Jurkat, Clone E6-1 (cell line): Measurements from ENCODE around the gene CATSPER3.

Experiments
- DNase-seq: peaks from one replicate; pipeline ENCODE4 v3.0.0-alpha.2; 2011; ENCODE audit warnings: low read depth, low spot score
- H3K4me3 ChIP-seq: 2 replicates; pipeline ENCODE4 v1.5.1; 2011; ENCODE audit warnings: mild to moderate bottlenecking, low read length, control low read depth, moderate library complexity

The CATSPER3 gene

DNA sequence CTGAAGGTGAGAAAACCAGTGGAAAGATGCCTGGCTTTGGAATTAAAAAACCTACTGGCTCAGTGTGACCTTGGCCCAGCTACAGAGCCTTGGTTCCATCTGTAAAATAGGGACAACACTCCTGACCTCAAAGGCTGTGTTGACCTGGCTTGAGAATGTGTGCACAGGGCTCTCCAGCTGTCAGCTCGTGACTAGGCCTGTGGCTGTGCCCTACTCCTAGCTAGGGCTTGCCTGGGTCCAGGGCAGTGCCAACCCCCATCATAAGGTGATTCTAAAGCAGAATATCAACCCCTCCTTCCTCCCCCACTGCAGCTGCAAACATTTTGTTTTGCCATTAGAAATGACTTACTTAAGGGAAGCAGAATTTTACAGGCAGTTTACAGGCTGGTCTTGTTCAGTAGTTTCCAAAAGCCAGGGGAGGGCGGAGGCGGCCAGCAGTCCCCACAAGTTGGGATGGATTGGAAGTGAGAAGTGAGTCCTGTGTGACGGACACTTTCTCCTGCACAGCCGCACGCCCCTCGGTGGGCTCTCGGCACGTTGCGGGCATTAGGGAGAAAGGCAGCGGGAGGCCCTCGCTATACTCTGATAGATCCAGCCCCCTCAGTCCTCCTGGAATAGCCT lies 59.0 kb downstream of the CATSPER3 start:
- DNase-seq = no peak
- no peak overlapping the region for H3K4me3 ChIP-seq

DNA sequence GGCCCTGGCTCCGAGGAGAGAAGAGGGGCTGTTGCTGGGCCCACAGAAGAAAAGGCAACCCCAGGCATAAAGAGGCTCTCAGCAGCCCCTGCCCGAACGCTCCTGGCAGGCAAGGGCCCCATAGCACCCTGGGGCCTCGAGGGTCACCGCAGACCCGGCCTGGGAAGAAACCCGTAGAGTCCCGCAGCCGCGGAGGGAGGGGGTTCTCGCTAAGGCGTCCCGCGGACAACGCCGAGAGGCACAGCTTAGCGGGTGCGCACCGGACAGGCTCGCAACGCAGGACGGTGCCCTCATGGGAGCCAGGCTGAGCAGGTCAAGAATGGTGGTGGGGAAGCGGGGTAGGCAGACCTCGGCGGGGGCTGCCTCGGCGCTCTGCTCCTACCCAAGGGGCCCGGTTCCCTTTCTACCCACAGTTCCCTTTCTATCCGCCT lies 59.6 kb downstream of the CATSPER3 start:
- DNase-seq = no peak
- H3K4me3 ChIP-seq = no peak overlapping the region

DNA sequence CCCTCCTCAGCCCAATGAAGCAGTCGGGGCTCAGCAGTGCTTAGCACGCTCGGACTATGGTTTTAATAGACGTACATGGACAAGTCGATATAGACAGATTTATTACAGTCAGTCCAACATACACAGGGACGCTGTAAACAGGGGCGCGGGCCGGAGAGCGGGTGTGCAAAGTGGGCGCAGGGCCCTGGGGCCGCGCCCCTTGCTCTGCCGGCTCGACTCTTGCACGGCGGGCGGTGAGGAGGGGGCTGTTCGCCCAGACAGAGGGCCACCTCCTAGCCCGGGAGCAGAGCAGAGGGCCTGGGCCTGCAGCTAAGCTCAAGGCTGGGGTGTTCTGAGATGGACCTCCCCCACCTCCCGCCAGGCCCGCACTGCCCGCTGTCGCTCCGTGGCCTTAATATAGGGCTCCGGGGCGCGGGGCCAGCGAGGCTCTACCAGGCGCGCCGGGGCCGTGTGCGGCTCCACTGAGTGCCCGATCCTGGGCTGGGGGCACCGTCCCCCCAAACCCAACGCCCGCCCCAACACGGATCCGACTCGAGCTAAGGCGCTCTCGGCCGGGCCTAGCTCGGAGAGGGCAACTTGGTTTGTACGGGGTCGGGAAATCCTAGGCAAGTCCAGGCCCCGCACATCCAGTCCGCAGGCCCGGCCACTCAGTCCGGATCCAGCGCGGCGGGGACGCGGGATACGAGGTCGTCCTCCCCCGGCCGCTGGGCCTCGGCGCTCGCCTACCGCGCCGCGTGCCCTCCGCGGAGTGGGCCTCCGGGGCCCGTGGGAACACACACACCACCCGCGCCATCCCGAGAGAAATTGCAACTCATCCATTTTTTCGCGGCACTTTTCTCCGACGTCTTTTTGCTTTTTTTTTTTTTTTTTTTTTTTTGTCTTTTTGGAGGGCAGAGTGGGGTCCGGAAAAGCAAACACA lies 60.2 kb downstream of the CATSPER3 start:
- no peak for DNase-seq
- no peak overlapping the region for H3K4me3 ChIP-seq

DNA sequence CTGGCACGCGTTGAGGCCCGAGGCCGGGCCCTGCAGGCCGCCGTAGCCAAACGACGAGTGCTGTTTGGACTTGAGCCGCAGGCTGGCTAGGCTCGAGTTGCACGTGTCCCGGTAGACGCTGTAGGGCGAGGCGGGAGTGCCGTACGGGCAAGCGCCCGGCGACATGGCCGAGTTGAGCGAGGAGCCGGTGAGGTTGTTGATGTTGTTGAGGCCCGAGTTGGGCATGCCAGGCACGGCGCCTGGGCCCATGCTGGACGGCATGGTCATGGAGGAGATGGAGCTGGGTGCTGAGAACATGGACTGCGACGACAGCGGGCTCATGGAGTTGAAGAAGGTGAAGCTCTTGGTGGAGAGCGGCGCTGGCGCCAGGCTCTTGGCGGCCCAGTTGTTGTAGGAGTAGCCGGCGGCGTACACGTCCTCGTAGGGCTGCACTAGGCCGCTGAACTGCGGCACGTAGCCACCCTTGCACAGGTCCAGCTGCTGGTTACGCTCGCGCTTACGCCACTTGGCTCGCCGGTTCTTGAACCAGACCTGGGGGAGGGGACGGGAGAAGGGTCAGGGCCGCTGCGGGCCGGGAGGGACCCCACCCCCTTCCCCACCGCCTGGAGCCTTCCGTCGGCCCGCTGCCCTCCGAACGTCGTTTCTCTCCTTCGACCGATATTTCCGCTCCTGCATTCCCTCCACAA lies 61.2 kb downstream of the CATSPER3 start:
- no peak overlapping the region for H3K4me3 ChIP-seq
- DNase-seq = no peak

DNA sequence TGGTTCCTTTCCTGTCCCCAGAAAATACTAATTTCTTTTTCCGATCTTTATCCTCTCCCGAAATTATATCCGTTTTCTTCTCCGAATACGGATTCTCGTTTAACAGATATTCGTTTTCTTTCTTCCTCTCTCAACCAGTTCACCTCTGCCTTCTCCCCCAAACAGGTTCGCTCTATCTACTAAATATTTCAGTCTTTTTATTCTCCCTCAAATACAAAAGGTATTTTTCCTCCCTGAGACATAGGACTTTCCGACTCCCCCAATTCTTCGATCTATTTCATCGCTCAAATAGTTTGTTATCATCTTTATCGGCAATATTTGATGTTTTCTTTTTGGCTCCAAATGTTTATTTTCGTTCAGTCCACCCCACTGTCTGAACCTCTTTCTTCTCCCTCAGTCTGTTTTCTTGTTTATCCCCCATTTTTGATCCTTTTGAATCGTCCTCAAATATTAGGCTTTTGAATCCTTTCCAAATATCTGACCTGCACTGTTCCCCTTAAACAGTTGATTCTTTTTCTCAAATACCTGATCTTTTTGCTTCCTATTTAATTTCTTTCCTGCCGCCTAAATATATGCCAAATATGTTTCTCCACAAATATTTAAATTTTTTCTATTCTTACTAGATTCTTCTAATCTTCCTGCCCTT lies 61.9 kb downstream of the CATSPER3 start:
- no peak for DNase-seq
- H3K4me3 ChIP-seq = no peak overlapping the region

DNA sequence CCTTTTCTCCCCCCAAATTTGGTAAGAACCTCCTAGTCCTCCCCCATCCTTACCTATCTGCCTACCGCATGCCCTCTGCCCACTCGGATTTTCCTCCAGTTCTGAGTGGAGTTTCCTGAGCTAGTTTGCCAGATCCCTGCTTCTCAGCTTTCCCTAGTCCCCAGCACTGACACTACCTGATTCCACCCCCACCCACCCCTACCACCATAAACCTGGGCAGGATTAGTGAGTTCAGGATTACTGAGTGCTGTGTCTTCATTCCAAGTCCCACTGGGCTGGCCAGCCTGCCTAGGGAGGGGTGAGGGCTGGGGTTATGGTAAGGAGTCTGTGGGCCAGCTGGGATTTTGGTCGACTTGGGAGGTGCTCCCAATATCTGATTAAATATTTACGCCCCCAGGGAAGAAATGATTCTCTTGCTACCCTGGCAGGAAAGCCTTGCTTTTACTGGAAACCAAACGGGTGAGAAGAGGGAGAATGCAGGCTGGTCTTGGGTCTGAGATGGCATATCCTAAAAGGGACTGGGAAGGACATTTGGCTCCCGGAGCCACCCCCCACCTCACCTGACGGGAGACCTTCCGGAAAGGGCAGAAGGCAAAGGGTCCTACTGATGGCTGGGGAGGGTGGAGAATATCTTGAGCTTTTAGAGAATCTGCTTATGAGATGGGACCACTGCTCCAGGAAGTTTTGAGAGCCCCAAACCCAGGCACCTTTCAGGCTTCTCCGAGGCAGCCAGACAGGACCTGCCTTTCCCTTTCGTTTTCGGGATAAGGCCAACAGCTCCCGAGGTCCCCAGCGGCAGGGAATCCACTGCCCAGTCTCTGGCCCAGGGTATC lies 62.6 kb downstream of the CATSPER3 start:
- no peak for DNase-seq
- no peak overlapping the region for H3K4me3 ChIP-seq

DNA sequence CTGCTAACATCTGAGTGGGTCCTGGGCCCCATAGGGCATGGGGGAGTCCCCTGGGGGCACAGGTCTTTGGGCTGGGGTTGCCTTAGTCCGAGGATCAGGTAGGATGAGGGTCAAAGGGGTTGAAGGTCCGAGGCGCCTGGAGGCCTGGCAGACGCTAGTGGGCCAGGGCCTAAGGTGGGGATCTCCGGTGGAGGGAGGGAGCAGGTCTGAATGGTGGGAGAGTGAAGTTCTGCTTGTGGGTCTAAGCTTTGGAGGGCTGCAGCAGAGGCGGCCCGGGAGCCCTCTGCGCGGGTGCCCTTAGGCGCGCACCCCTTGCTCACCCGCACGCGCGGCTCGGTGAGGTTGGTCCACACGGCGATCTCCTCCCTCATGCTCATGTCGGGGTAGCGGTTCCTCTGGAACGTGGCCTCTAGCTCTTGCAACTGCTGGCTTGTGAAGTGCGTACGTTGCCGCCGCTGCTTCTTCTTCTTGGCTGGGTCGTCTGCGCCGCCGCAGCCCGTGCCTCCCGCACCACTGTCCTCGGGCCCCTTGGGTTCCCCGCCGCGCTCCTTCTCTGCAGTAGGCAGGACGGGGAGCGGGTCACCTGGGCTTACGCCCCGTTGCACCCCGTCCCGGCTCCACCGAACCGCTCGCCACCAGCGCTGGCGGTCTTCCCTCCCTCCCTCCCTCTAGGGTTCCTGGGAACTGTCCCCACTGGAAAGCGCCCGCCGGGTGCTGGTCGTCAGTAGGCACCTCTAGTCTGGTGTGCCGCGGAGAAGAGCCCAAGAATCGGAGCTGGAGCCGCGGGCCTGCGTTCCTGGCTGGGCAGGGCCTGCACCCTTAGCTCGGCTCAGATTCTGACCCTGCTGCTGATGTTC lies 63.5 kb downstream of the CATSPER3 start:
- no peak overlapping the region for H3K4me3 ChIP-seq
- no peak for DNase-seq

DNA sequence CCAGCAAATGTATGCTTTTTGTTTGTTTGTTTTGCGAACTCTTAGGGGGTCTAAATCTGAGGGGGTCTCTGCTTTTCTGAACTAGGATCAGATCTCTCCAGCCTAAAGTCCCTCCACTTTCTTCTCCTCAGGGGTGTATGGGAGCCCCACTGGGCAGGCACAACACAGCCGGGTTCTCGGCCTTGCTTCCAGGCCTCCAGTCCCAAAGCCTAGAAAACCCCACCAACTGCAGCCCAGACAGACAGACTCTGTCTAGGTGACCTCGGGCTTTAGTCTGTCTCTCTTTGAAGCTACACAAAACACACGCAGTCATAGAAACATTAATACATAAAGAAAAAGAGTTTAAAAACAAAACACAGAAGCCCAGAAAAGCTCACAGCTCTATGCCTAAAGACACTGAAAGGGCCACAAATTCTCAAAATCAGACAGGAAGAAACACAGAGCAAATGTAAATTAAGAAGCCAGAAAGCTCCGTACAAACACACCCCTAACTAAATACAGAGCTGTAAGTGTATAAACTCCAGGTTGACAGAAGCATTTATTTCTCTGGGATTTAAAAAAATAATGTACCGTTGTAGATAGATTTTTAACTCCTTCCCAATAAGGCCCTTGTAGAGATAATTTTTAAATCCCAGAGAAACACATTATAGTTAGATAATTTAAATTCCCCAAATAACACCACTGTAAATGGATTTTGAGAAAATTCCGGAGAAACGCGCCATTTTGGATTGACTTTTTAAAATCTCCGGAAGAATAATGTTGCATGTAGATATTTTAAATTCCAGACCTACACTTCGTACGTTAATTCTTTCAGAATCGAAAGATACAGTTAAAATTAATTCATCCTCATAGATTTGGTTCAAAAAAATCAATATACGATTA lies 64.3 kb downstream of the CATSPER3 start:
- H3K4me3 ChIP-seq = no peak overlapping the region
- DNase-seq = no peak

DNA sequence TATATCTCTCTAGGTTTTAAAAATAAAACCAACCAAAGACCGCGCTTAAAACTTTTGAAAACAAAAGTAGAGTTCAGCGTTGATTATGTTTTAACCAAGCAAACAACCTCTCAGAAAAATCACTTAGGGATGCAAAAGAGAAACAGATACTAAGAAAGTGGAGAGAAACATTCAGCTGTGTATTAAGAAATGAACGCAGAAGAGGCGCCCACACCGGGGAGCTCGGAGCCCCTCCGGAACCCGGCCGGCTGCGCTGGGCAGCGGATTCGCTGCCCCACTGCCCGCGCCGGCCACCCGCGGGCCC lies 64.9 kb downstream of the CATSPER3 start:
- DNase-seq = no peak
- H3K4me3 ChIP-seq = no peak overlapping the region

DNA sequence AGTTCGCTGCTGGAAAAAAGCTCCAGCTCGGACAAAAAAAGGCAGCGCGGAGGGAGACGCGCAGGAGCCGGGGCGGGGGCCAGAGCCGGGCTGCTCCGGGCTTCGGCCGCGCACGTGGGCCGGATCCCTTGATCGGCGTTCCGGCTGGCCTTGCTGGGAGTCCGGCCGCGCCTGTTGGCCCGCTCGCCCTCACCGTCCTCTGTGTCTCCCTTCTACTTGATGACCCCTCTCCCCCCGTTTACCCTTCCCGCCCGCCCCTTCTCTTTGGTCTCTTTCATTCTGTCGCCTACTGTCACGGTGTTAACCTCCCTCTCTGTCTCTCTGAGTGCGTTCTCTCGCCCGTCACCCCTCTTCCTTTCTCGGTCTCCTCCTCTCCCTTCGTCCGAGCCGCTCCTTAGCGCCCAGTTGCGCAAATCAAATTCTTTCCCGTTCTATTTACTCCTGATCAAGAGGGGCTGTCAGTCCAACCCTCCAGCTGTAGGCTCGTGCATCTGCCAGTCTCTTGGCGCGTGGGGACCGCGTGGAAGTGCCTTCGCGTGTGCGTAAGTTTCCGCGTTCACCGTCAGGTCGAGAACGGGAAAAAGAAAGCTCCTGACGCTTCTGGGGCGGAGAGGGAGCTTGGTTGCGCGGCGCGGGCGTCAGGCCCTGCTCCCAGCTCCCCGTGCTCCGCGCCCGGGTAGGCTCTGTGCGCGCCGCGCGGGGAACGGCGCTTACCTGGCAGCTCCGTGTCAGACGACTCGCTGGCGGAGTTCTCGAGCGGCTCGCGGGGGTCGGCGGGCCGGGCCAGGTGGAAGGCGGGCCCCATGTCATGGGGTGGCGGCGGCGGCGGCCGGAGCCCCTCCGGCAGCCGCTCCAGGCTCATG lies 65.5 kb downstream of the CATSPER3 start:
- H3K4me3 ChIP-seq = peak overlapping the region; percentile 60
- DNase-seq = no peak

DNA sequence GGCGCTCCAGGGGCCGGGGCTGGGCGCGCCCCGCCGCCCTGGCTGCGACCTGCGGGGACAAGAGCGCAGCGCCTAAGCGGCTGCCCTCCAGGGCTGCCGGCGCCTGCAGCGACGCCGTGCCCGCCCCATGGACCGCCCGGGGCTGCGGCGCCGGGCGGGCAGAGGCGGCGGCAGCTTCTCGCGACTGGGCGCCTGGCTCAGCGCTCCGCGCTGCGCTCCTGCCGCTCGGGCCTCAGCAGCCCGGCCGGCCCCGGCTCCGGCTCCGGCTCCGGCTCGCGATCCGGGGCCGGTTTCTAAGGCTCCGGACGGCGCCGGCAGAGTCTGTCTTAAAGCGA lies 66.2 kb downstream of the CATSPER3 start, which contains the start of gene PITX1:
Gene PITX1, minus strand, starts transcription at position 328 of the 335 bp plus-strand sequence. CDS start 347 bp downstream, outside the sequence.
- DNase-seq = no peak
- H3K4me3 ChIP-seq = peak within 1 kb of the TSS; percentile 60

DNA sequence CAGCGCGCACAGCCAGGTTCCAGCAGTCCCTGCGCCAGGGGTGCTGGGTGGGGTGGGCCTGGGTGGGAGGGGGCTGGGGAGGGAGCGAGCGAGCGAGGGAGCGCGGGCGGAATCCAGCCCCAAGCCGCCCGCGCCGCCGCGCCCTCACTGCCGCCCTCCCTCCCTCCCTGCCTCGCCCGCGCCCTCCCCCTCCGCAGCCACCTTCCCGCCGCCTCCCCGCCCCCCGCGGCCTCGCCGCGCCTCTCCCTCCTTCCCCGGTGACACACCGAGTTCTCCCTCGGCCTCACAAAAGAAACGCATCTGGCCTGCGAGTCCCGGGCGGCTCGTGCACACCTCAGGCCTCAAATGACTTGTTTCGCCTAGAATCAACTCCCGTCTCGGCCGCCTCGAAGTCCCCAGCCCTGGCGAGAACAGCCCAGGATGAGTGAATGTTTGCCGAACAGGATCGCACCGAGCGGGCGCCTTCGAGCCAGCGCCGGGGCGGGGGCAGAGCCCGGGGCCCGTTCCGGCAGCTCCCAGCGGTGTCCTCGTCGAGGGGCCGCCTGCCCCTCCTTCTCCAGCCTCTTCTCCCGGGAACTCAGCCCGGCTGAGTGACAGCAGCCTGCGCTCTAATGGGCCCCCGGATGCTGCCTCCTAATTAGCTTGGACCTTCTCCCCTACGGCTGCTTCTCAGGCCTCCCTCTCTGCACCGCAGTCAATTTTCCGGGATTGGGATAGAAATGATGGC lies 66.7 kb downstream of the CATSPER3 start:
- peak overlapping the region; percentile 60 for H3K4me3 ChIP-seq
- DNase-seq = peak; percentile 42

DNA sequence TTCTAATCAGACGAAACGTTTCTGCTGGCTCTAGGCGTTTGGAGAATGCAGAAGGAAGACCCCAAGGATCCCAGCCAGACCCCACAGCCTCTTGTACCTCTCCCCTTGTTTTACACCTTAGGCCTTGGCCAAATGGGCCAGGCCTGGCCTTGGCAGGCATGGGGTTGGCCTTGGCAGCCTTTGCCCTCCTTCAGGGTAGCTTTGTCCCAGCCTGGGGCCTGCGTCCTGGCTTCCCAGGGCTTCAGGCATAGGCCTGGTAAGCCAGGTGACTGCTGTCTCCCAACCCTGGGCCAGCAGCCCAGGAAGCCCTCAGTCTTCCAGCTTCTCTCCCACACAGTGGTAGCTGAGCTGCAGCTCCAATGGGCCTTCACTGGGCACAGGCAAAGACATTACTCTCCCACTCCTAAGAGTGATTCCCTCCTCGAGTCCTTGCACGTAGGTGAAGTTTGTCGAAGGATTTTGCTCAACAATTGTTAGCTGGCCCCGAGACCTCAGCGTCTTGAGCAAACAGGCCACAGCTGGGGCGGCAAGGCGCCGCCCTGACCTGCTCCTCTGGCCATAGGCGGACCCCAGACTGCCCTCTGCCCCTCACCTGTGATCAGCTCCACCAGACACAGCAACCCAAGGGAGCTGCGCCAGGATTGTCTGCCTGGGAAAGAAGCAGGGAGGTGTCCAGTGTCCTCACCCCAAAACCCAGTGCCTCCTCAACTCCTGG lies 67.4 kb downstream of the CATSPER3 start:
- H3K4me3 ChIP-seq = no peak overlapping the region
- no peak for DNase-seq

DNA sequence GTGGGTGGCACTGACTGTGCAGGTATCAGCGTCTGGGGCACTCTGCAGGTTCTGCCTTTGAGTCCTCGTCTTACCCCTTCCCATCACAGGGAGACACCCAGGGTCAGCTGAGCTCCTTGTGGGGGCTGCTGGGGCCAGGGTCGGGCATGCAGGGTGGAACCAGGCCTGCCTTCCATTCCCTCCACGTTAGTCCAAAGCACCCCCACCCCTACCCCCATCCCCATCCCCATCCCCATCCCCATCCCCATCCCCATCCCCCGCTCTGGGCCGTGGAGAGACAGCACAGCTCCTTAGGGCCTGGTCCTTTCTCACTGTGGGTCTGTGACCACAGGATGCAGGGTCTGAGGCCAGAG lies 67.9 kb downstream of the CATSPER3 start:
- no peak for DNase-seq
- no peak overlapping the region for H3K4me3 ChIP-seq

DNA sequence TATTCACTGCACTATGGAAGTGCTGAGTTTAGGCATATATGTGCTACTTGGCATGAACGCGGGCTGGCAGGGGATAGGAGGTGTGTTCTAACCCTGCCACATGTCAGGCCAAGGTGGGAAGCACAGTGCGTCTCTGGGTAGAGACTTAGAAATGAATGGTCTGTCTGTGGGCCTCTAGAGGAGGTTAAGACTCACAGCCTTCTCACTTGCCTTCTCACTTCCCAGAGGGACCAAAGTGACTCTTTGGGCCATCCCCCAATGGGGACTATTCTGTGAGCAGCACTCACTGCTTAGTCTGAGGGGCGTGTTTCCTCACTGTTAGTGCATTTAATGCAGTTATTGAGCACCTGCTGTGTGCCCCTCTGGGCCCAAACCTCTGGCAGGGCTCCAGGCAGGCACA lies 68.7 kb downstream of the CATSPER3 start:
- no peak for DNase-seq
- H3K4me3 ChIP-seq = no peak overlapping the region
